NCI-H774 (cell line): Measurements from ENCODE around the gene ACSF2.
"Not testable (repeated sequence)": the region's sequence is repeated elsewhere in the genome, so short reads cannot be mapped to it uniquely, and the experiment has no call there.

Experiments
- DNase-seq: peaks from one replicate; lab custom pipeline; 2025; lab: John Stamatoyannopoulos, UW

ACSF2 gene

DNA sequence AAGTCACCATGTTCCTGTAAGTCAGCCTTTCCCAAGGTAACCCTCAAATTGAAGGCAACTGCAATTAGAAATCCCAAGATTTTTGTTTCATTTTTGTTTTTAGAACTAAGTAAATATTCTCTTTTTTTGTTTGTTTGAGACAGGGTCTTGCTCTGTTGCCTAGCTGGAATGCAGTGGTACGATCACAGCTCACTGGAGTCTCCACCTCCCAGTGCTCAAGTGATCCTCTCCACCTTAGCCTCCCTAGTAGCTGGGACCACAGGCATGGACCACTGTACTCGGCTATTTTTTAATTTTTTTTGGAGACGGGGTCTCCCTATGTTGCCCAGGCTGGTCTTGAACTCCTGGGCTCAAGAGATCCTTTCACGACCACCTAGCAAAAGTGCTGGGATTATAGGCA, 18.1 kb upstream of the ACSF2 start:
- no peak for DNase-seq

DNA sequence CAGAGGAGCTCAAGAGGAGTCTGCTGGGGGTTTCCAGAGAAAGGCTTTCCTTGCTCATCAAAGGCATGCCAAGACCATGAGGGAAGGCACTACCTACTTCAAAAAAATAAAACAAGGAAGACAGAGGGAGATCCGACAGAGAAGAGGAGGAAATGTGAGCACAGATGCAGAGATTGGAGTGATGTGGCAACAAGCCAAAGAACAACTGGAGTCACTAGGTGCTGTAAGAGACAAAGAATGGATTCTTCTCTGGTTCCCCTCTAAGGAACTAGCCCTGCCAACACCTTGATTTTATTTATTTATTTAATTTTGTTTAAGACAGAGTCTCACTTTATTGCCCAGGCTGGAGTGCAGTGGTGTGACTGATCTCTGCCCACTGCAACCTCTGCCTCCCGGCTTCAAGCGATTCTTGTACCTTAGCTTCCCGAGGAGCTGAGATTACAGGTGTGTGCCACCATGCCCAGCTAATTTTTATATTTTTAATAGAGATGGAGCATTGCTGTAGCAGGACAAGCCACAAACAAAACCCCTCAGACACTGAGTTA, 13.8 kb upstream of the ACSF2 start:
- no peak for DNase-seq

DNA sequence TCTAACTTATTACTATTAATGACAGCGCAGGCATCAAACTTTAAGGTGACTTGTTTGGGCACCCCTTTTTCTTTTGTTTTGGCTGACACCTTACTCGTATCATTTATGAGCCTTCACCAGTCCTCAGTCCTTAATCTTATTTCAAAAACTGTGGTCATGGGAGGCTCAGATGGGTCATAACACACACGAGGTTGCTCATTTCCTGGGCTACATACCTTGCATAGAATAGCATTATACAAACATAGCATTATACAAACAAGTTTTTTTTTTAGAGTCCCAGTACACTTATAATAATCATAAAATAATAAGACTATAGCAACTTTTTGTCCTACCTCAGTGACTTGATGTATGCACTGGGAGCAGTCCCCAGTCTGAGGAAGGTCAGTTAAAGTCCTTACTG, 11.2 kb upstream of the ACSF2 start:
- no peak for DNase-seq

DNA sequence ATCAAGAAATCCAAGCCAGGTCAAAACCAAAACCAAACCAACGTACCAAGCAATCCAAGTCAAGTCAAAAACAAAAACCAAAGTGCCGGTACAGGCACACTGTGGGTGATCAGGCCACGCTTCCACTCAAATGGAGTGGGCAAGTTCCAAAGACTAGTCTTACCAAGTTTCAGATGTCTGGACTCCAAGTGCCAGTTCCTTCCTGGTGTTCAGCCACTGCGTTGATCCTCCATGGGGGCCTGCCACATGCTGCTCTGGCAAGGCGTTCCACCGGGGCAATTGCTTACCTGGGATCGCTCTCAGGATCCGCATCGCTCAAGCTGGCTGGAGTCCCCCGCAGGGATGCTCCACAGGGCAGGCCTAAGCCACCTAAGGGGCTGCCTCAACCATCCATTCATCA, 6.4 kb upstream of the ACSF2 start:
- not testable (repeated sequence) for DNase-seq

DNA sequence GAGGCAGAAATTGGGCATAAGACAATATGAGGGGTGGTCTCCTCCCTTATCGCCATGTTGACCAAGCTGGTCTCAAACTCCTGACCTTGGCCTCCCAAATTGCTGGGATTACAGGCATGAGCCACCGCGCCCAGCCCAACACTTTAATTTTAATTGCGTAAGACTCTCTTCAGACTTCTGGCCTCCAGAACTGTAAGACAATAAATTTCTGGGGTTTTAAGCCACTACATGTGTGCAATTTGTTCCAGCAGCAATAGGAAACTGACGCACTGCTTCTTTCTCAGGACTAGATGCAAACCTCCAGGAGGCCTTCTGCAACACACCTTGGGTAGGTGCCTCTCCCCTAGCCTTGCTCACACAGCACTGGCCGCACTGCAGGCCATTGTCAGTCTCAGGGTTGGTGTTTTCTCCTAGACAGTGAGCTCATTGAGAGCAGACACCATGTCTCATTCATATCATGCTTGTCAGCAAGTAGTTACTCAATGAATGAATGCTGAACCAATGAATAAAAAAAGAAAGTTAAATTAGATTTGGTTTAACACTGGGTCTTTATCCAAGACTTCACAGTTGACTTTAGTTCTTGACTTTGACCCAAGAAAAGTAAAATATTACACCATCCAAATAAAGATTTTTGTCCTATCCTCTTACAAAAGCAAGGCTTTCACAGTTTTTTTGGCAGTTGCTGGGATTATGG, 5.5 kb upstream of the ACSF2 start:
- no peak for DNase-seq

DNA sequence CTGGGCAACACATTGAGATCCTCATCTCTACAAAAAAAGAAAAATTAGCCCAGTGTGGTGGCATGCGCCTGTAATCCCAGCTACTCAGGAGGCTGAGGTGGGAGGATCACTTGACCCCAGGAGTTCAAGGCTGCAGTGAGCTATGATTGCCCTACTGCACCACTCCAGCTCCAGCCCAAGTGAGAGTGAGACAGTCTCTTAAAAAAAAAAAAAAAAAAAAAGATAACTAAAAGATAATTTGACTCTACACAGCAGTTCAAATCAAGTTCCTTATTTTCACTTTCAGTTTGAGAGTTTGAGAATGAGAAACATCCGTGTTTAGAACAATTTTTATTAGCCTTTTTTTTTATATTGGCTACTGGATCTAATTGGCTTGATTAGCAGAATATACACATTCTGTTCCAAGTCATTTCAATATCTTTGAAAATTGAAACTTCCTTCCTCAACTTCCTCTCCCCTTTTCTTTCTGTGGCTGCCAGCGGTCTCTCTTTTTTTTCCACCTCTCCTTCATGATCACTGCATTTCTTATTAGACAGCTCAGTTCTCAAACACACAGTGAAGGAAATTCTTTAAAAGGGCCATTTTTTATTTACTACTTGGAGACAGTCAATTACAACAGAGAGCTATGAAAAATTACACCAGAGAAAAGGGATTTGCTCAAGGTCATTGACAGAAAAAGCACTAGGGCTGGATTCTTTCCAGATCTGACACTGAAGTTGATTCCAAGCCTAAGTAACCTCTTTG, 4.5 kb upstream of the ACSF2 start:
- no peak for DNase-seq

DNA sequence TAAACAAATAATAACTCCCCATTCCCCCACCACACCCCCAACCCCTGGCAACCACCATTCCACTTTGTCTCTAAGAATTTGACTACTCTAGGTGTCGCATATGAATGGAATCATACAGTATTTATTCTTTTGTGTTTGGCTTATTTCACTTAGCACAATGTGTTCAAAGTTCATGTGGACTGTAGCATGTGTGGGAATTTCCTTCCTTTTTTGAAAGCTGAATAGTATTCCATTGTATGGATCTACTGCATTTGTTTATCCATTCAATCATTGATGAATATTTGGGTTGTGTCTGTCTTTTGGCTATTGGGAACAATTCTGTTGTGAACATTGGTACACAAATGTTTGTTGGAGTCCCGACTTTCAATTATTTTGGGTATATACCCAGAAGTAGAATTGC, 3.3 kb upstream of the ACSF2 start:
- no peak for DNase-seq

DNA sequence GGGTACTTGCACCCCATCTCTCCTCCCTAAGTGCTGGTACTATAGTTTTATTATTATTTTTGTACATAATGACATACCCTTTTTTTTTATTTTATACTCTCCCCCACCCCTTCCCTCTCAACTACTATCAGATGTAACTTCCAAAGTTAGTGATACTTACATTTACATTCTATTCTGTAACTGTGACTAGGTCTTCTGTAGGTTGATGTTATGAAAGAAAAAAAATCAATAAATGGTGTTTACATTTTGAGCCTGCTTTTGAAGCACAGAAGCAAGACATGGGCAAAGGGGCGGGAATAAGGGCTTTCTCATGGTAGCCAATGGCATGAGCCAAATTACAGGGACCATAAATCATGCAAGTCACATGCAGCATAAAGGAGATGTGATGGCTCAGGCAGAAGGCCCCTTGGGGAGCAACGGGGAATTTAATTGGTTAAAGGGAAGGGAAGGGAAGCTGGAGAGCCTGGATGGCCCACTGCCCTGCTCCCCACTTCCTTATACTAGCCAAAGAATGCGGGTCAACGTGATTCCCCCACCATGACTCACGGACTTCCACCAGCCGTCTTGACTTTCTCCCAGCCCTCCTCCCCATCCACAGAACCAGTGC, 2.4 kb upstream of the ACSF2 start:
- DNase-seq = no peak

DNA sequence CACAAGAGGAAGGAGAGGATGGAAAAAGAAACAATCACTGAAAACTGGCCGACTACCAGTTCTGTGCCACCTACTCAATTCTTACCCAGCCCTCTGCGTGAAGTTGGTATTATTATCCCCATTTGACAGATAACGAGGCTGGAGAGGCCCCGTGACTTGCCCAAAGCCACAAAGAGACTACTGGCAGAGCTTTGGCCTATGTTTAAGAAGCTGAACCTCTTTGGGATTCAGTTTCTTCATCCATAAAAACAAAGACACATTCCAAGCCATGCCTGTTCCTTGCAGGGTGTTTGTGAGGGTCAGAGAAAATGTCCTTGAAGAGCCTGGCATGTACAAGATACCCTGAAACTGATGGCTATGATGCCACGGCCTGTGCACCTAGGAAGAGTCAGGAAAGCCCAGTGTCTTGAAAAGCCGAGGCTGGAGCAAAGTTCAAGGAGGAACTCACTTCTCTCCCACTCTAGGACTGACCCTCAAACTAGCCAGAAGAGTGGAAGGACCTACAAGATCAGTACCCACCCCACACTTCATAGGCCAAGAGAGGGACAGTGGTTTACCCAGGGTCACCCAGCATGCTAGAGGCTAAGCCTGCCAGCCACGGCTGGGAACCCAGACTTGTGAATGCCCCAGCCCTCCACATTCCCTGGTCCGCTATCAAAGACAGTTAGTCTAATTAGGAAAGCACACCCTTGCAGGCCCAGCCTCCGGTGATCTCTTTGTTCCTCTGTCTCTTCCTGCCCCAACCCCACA, 1.6 kb upstream of the ACSF2 start:
- DNase-seq = no peak

DNA sequence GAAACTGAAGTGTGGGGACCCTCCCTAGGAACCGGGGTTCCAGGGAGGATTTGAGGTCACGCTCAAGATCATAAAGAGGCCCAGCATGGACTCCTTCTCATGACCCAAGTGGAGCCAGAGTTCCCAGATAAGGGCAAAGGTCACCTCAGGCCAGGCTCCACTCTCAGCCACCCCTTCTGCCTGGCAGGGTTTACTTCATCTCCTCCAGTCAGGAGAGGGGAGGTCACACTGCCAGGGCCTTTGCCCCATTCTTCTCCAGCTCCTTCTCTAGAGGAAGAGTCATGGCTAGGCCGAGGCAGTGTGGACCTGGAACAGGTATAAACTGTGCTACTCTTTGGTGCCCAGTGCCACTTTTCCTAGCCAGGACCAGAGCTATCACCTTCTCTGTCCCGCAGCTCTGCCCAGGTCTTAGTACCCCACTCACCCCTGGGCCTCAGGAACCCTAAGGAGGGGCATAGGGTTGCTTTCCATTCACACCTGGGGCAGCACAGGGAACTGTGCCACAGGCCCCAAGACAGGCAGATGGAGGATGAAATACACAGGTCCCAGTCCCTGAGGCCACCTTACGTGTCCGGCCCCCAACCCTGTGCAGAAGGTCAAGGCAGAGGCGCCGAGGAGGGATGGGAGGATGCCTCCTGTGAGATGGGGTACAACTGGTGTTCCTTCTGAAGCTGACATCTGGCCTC, 879 bp upstream of the ACSF2 start:
- DNase-seq = no peak

DNA sequence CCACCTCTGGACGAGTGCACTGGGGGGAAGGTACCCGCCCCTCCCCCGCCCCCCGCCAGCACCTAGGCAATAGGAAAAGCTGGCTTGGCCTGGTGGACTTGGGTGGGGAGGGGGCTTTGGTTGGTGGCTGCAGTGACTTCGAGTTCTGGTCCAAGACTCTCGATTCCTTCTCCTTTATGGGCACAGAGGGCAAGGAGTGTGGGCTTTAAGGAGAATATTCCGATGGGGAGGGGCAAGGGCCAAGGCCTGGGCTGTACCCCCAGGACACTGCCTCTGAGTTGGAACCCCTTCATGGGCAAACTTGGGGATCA, 409 bp downstream of the ACSF2 start:
- DNase-seq = no peak

DNA sequence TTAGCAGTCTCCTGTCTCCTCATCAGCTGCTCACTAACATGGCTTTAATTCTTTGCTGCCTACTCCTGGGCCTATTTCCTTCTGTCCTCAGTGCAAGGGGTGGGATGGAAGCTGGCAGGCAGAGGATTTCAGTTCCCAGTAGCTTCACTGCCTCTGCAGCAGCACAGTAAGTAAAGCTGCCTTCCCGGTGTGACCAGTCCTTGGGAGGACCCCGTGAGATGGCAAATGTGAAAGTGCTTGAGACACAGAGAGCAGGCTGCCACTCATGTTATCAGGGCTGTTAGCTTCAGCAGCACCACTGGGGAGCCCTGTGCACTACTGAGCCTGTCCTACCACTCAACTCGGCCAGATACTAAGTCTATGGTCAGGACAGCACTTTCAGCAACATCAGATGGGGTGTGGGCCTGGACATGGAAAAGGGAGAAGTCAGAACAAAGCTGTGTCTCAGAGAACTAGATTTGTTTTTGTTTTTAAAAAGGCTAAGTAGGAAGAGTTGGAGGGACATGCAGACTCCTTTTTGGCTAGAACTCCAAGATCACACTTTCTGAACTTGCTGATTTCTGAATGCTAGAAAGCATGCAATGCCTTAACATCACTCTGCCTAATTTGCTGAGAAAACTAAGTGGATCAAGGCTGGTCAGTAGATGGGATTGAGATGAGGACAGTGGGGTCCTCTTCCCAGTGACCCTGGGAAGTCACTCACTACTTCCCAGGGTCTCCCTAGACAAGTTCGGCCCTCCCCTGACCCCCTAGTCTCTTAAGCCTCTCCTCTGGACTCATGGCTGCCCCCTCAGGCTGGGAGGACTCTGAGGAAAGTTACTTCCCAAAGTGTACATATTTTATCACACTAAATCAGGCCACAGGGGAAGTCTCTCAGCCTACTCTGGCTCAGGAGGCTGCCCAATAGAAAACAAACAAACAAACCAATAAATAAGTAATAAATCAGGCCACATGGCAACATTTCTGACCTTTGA, 1.1 kb downstream of the ACSF2 start:
- DNase-seq = no peak

DNA sequence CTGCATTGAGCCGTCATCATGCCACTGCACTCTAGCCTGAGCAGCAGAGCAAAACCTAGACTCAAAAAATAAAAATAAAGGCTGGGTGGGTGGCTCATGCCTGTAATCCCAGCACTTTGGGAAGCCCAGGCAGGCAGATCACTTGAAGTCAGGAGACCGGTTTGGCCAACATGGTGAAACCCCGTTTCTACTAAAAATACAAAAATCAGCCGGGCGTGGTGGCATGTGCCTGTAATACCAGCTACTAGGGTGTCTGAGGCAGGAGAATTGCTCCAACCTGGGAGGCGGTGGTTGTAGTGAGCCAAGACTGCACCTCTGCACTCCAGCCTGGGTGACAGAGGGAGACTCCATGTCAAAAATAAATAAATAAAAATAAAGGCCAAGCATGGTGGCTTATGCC, 2.1 kb downstream of the ACSF2 start:
- DNase-seq = not testable (repeated sequence)

DNA sequence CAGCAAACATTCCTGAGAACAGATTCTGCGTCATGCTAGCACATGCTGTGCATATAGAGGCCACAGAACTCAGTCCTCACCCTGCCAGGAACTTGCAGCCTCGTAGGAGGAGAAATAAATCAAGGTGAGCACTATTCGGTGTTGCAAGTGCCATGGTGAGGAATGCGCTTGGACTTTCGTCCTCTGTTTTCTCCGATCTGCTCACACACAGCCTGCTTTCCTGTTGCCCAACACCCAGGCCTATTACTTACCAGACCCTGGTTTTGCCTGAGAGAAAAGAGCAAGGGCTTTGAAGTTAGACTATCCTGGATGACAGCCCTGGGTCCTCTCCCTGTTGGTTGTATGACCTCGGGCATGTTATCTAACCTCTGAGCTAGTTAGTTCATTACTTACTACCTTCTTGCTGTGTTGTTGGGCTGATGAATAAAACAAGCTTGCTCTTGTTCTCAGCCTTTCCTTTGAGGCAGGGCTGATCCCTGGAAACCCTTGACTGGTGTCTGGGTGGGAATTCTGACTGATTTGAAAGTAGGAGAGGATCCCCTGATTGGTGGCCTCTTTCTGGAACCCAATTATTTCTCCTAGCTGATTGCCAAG, 2.9 kb downstream of the ACSF2 start:
- no peak for DNase-seq

DNA sequence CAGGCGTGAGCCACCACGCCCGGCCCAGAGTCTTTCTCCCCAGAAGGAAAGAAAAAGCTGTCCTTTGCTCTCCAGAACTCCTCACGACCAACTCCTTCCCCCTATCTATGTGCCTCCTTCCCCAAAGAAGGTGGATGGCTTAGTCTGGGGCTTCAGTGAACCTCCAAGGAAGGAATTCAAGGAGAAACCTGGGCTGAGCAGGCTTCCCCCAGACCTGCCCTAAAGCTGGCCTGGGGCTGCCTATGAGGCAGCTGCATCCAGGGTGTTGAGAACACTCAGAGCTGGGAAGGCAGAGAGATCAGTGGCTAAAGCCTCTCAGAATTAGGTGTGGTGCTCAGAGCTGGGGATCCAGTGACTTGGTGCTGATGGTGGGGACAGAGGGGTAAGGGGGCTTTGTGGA, 3.8 kb downstream of the ACSF2 start:
- no peak for DNase-seq

DNA sequence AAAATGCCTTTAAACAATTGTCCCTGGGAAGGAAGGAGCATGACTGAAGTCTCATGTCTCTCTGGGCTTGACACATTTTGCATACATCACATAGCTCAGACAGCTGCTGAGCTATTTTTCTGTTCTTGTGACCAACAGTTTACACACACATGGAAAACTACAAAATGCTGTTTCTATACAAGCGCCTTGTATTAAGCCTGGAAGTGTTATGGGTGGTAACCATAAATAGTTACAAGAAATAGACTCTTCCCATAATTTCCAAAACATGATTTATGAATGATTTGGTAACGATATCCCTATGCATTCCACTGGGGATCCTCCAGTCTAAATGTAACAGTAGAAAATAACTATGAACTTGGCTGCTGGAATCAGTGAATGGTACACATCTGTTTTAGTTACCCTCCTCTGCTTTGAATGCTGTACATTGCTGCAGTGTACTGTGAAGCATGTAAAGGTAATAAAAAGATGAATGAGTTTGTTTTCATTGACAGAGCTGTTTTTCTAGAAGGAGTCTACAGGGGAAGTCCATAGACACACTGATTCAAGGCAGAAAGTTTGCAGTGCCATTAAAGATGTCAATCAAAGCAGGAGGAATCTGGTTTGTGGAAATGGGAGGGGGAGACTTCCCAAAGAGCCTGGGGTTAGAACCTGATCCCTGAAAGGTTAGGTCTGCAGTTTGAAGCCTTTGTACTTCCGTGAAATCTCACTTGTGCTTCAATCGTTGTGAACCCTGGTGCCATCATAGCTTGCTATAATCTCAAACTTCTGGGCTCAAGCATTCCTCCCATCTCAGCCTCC, 5.0 kb downstream of the ACSF2 start:
- no peak for DNase-seq

DNA sequence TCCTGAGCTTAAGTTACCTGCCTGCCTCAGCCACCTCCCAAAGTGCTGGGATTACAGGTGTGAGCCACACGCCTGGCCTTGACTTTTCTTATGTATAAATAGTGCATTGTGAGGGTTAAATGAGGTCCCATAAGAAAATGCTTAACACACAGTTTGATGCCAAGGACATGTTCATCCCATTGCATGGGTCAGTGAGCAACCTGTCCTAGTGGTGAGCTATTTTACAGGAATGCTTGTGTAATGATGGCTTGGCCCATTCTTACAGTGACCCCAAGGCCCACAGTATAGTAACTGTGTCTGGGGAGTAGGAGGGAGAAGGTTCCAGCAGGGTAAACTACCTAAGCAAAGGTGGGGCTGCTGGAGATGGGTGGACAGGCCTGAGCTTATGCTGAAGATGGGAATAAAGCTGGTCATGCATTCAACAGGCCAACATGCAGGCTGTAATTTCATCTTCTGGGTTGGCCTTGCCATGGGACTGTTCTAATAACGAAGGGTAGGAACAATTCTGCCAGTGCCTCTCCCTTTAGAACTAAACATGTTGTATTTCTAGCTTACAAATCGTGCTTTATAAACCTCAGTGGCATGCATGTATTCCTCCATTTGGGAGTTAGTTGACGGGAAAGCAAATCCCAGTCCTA, 6.2 kb downstream of the ACSF2 start:
- no peak for DNase-seq

DNA sequence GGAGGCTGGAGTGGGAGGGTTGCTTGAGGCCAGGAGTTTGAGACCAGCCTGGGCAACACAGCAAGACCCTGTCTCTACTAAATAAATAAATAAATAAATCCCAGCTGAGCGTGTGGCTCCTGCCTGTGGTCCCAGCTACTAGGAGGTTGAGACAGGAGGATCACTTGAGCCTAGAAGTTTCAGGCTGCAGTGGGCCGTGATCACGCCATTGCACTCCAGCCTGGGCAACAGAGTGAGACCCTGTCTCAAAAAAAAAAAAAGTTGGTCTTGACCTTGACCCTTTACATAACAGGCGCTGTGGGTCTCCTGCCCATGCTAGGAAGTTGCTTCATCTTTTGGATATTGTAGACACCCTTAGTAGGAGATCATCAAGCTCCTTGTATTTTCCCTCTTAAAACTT, 11.4 kb downstream of the ACSF2 start:
- no peak for DNase-seq

DNA sequence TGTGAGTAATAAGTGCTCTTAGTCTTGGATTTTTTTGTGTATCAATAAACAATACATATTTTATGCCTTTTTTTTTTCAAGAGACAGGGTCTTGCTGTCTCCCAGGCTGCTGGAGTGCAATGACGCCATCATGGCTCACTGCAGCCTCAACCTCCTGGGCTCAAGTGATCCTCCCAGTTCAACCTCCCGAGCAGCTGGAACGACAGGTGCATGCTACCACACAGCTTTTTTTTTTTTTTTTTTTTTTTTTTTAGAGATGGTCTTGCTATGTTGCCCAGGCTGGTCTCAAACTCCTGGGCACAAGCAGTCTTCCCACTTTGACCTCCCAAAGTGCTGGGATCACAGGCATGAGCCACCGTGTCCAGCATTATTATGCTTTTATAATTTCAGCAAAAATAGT, 13.0 kb downstream of the ACSF2 start:
- DNase-seq = no peak
